DMS153 treated with DMSO at 0.1 percent for 48 hours (cell line): Measurements from ENCODE around the gene PHACTR3.

Source experiments
- DNase-seq: peaks from one replicate; lab custom pipeline; 2025; ENCODE audit not compliant: unreplicated experiment; lab: John Stamatoyannopoulos, UW

The PHACTR3 gene

GRCh38 chr20:59785986-59786795, 181.9 kb downstream of the PHACTR3 start:
- no peak for DNase-seq

GRCh38 chr20:59786801-59787537, 182.6 kb downstream of the PHACTR3 start:
- no peak for DNase-seq

- no peak for DNase-seq
Measured at GRCh38 chr20:59787538-59787890, 183.2 kb downstream of the PHACTR3 start.

- DNase-seq, result no peak
Measured at GRCh38 chr20:59788196-59788735, 183.9 kb downstream of the PHACTR3 start.

GRCh38 chr20:59788811-59789397, 184.6 kb downstream of the PHACTR3 start:
- no peak for DNase-seq

GRCh38 chr20:59789686-59790085, 185.3 kb downstream of the PHACTR3 start:
- no peak for DNase-seq

- DNase-seq, result no peak
Measured at GRCh38 chr20:59790346-59790745, 186.0 kb downstream of the PHACTR3 start.

- no peak for DNase-seq
Measured at GRCh38 chr20:59792300-59792699, 188.0 kb downstream of the PHACTR3 start.

- DNase-seq, result no peak
Measured at GRCh38 chr20:59794555-59794954, 190.2 kb downstream of the PHACTR3 start.

- no peak for DNase-seq
Measured at GRCh38 chr20:59800309-59800708, 196.0 kb downstream of the PHACTR3 start.

- no peak for DNase-seq
Measured at GRCh38 chr20:59802018-59802417, 197.7 kb downstream of the PHACTR3 start.

- DNase-seq, result no peak
Measured at GRCh38 chr20:59802471-59803221, 198.3 kb downstream of the PHACTR3 start.

- no peak for DNase-seq
Measured at GRCh38 chr20:59804347-59804746, 200.0 kb downstream of the PHACTR3 start.

GRCh38 chr20:59804871-59805665, 200.7 kb downstream of the PHACTR3 start:
- no peak for DNase-seq

- DNase-seq, result no peak
Measured at GRCh38 chr20:59805786-59806577, 201.6 kb downstream of the PHACTR3 start.

- DNase-seq, result no peak
Measured at GRCh38 chr20:59806578-59806975, 202.2 kb downstream of the PHACTR3 start.

- DNase-seq, result no peak
Measured at GRCh38 chr20:59807909-59808728, 203.8 kb downstream of the PHACTR3 start.

- no peak for DNase-seq
Measured at GRCh38 chr20:59808729-59809381, 204.5 kb downstream of the PHACTR3 start.
